HepG2 (cell line): ENCODE results near the gene ZDHHC24. TPM values are rescaled to one million over a fixed set of nuclear protein-coding genes. Genes with fewer than 3 reads are reported as not detected.

Experiments
- EED ChIP-seq: sonication (generic); formaldehyde crosslinking; IDR thresholded peaks from 2 replicates; pipeline ENCODE4 v1.5.0; 2020; ENCODE audit warnings: mild to moderate bottlenecking, missing genetic modification reagents
- KDM5B ChIP-seq: sonication (generic); formaldehyde crosslinking; IDR thresholded peaks from 2 replicates; pipeline ENCODE4 v1.4.0; 2020; ENCODE audit warnings: missing genetic modification reagents, mild to moderate bottlenecking, borderline replicate concordance
- KMT2B ChIP-seq: IDR thresholded peaks from 2 replicates; pipeline ENCODE4 v1.6.1; 2016; ENCODE audit warnings: missing genetic modification reagents, missing compliant biosample characterization
- NFIB ChIP-seq: sonication (generic); formaldehyde crosslinking; IDR thresholded peaks from 2 replicates; pipeline ENCODE4 v1.9.0; 2021; ENCODE audit warnings: missing genetic modification reagents, mild to moderate bottlenecking, borderline replicate concordance
- PPARG ChIP-seq: conservative IDR thresholded peaks from 2 replicates; pipeline ENCODE4 v1.6.1; 2016; ENCODE audit warnings: missing biosample characterization, missing genetic modification reagents
- SNAI1 ChIP-seq: sonication (generic); formaldehyde crosslinking; IDR thresholded peaks from 2 replicates; pipeline ENCODE4 v1.5.0; 2020; ENCODE audit warnings: mild to moderate bottlenecking, missing genetic modification reagents, borderline replicate concordance
- SP5 ChIP-seq: IDR thresholded peaks from 2 replicates; pipeline ENCODE4 v1.6.1; 2016; ENCODE audit warnings: low read depth, borderline replicate concordance
- TBP ChIP-seq: sonication (generic); formaldehyde crosslinking; IDR thresholded peaks from 2 replicates; pipeline ENCODE4 v1.5.0; 2020; ENCODE audit warnings: missing genetic modification reagents
- ZNF230 ChIP-seq: sonication (generic); formaldehyde crosslinking; IDR thresholded peaks from 2 replicates; pipeline ENCODE4 v1.4.0; 2020; ENCODE audit warnings: mild to moderate bottlenecking, missing genetic modification reagents
- ZNF263 ChIP-seq: sonication (generic); formaldehyde crosslinking; IDR thresholded peaks from 2 replicates; pipeline ENCODE4 v1.4.0; 2020; ENCODE audit warnings: missing genetic modification reagents
- ZNF343 ChIP-seq: sonication (generic); formaldehyde crosslinking; IDR thresholded peaks from 2 replicates; pipeline ENCODE4 v1.4.0; 2020; ENCODE audit warnings: mild to moderate bottlenecking, missing genetic modification reagents
- ZNF510 ChIP-seq: sonication (generic); formaldehyde crosslinking; IDR thresholded peaks from 2 replicates; pipeline ENCODE4 v1.4.0; 2020; ENCODE audit warnings: low read depth, mild to moderate bottlenecking, missing genetic modification reagents
- polyA plus RNA-seq, 8 experiments: library from polyadenylated mRNA; depleted of rRNA in 3 of 8; stranded (reverse) in 7 of 8; unstranded in 1 of 8; fragments of >200 nt; fragmentation: Illumina TruSeq in 4 of 8; extraction: Trizol in 4 of 8; gene quantifications; 2 replicates each; pipeline versions ENCODE4 v1.2.1 to v1.2.3, GENCODE V29; 2011 to 2016; ENCODE audit warnings: low read depth in 4 of 8, missing spikeins in 1 of 8, mixed read lengths in 1 of 8; ENCODE audit not compliant: insufficient read depth in 1 of 8
- total RNA-seq, 5 experiments: library from RNA; depleted of rRNA; stranded (reverse); fragments of >200 nt; fragmentation: Illumina TruSeq; extraction: Trizol; gene quantifications; 2 replicates each; pipeline ENCODE4 v1.2.3, GENCODE V29; 2016; ENCODE audit warnings: low read depth in 1 of 5
- TF ChIP-seq, protein P1 (sequence below): sonication (generic); formaldehyde crosslinking; IDR thresholded peaks from 2 replicates; pipeline ENCODE4 v1.8.1; 2023; ENCODE audit warnings: mild to moderate bottlenecking, moderate library complexity, missing genetic modification reagents
- TF ChIP-seq, protein P2 (sequence below): sonication (generic); formaldehyde crosslinking; IDR thresholded peaks from 2 replicates; pipeline ENCODE4 v1.4.0; 2020; ENCODE audit warnings: missing genetic modification reagents, borderline replicate concordance
- TF ChIP-seq, protein P3 (sequence below): sonication (generic); formaldehyde crosslinking; IDR thresholded peaks from 2 replicates; pipeline ENCODE4 v1.5.1; 2020; ENCODE audit warnings: missing genetic modification reagents, mild to moderate bottlenecking, borderline replicate concordance
- TF ChIP-seq, protein P4 (sequence below): sonication (generic); formaldehyde crosslinking; IDR thresholded peaks from 2 replicates; pipeline ENCODE4 v1.5.1; 2020; ENCODE audit warnings: mild to moderate bottlenecking, moderate library complexity, missing genetic modification reagents
- TF ChIP-seq, protein P5 (sequence below): sonication (generic); formaldehyde crosslinking; IDR thresholded peaks from 2 replicates; pipeline ENCODE4 v1.4.0; 2020; ENCODE audit warnings: missing genetic modification reagents, mild to moderate bottlenecking, borderline replicate concordance
- TF ChIP-seq, protein P6 (sequence below): sonication (generic); formaldehyde crosslinking; IDR thresholded peaks from 2 replicates; pipeline ENCODE4 v1.4.0; 2020; ENCODE audit warnings: missing genetic modification reagents, low read depth, mild to moderate bottlenecking, borderline replicate concordance

The ZDHHC24 gene
- total and polyA plus RNA-seq, 2 of the 13 experiments (the other 11 are each of a cell fraction or from before 2014, with no cell fraction given), result 4.3 TPM

DNA sequence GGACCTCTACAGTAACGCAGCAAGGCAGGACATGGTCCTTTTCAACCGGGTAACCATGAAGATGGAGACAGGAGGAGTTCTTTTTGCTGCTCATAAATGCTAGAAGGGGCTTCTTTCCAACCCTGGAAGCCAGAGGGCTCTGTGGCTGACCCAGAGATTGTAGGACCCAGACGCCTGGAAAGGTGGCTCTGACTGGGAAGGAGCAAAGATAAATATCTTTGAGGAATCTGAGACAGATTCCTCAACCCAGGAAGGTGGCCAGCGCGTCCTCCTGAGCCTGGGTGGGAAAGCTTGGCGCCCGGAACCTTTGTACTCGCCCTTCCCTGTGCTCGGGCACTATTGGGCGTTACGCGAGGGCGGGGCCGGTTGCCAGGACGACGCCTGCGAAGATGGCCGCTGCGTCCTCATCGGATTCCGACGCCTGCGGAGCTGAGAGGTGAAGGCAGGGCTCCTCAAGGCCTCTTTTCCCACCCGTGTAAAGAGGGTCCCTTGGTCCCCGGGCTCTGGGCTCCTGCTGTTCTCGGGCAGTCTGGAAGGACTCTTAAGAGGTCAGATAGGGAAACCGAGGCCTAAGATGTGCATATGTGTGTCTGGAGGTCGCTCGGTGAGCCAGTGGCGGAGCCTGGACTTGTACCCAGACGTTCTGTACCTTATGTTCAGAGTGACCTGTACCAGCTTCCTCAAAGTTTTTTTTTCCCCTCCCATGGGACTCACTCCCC, 35.4 kb downstream of the ZDHHC24 start, which contains the start of gene BBS1 (continued):
- no peak for TF ChIP-seq SNAI1 (CRISPR knock-in tag)
- no peak for TF ChIP-seq TBP (CRISPR knock-in tag)
- TF ChIP-seq KMT2B (CRISPR knock-in tag), result peak; percentile 91
- peak; percentile 37; the same call in 1 of the 2 replicates for TF ChIP-seq ZNF263 (CRISPR knock-in tag)
- TF ChIP-seq ZNF343 (CRISPR knock-in tag), result no peak
- TF ChIP-seq, protein P1, sequence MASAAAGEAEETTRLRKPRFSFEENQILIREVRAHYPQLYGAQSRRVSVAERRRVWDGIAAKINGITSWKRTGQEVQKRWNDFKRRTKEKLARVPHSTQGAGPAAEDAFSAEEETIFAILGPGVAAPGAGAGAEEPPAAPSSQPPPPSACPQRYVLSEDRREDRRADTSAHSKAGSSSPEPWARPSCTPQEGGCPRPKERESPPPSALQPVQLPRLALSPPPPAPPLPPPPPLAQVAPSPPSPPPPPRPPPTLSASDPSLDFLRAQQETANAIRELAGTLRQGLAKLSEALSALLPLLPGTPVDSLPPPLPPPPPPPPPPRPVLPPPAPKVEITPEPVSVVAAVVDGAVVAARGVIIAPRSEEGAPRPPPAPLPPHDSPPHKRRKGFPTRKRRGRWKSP, result no peak; the same call in 1 of the 2 replicates
- TF ChIP-seq, protein P2, sequence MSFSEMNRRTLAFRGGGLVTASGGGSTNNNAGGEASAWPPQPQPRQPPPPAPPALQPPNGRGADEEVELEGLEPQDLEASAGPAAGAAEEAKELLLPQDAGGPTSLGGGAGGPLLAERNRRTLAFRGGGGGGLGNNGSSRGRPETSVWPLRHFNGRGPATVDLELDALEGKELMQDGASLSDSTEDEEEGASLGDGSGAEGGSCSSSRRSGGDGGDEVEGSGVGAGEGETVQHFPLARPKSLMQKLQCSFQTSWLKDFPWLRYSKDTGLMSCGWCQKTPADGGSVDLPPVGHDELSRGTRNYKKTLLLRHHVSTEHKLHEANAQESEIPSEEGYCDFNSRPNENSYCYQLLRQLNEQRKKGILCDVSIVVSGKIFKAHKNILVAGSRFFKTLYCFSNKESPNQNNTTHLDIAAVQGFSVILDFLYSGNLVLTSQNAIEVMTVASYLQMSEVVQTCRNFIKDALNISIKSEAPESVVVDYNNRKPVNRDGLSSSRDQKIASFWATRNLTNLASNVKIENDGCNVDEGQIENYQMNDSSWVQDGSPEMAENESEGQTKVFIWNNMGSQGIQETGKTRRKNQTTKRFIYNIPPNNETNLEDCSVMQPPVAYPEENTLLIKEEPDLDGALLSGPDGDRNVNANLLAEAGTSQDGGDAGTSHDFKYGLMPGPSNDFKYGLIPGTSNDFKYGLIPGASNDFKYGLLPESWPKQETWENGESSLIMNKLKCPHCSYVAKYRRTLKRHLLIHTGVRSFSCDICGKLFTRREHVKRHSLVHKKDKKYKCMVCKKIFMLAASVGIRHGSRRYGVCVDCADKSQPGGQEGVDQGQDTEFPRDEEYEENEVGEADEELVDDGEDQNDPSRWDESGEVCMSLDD, result no peak
- no peak; the same call in 1 of the 2 replicates for TF ChIP-seq ZNF230 (CRISPR knock-in tag)
- no peak for TF ChIP-seq NFIB (CRISPR knock-in tag)
- 0 out of 2 replicates have a peak, but pooled peaks have one; percentile 25 for TF ChIP-seq PPARG (CRISPR knock-in tag)
- TF ChIP-seq, protein P3, sequence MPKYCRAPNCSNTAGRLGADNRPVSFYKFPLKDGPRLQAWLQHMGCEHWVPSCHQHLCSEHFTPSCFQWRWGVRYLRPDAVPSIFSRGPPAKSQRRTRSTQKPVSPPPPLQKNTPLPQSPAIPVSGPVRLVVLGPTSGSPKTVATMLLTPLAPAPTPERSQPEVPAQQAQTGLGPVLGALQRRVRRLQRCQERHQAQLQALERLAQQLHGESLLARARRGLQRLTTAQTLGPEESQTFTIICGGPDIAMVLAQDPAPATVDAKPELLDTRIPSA (CRISPR knock-in tag), result no peak
- 0 out of 2 replicates have a peak, but pooled peaks have one; percentile 57 for TF ChIP-seq EED (CRISPR knock-in tag)
- peak; percentile 91 for TF ChIP-seq KDM5B (CRISPR knock-in tag)
- no peak for TF ChIP-seq ZNF510
- TF ChIP-seq, protein P4, sequence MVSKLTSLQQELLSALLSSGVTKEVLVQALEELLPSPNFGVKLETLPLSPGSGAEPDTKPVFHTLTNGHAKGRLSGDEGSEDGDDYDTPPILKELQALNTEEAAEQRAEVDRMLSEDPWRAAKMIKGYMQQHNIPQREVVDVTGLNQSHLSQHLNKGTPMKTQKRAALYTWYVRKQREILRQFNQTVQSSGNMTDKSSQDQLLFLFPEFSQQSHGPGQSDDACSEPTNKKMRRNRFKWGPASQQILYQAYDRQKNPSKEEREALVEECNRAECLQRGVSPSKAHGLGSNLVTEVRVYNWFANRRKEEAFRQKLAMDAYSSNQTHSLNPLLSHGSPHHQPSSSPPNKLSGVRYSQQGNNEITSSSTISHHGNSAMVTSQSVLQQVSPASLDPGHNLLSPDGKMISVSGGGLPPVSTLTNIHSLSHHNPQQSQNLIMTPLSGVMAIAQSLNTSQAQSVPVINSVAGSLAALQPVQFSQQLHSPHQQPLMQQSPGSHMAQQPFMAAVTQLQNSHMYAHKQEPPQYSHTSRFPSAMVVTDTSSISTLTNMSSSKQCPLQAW (CRISPR knock-in tag), result peak; percentile 82
- TF ChIP-seq, protein P5, sequence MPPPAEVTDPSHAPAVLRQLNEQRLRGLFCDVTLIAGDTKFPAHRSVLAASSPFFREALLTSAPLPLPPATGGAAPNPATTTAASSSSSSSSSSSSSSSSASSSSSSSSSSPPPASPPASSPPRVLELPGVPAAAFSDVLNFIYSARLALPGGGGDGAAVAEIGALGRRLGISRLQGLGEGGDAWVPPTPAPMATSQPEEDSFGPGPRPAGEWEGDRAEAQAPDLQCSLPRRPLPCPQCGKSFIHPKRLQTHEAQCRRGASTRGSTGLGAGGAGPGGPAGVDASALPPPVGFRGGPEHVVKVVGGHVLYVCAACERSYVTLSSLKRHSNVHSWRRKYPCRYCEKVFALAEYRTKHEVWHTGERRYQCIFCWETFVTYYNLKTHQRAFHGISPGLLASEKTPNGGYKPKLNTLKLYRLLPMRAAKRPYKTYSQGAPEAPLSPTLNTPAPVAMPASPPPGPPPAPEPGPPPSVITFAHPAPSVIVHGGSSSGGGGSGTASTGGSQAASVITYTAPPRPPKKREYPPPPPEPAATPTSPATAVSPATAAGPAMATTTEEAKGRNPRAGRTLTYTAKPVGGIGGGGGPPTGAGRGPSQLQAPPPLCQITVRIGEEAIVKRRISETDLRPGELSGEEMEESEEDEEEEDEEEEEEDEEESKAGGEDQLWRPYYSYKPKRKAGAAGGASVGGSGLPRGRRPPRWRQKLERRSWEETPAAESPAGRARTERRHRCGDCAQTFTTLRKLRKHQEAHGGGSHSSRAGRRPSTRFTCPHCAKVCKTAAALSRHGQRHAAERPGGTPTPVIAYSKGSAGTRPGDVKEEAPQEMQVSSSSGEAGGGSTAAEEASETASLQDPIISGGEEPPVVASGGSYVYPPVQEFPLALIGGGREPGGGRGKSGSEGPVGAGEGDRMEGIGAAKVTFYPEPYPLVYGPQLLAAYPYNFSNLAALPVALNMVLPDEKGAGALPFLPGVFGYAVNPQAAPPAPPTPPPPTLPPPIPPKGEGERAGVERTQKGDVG (CRISPR knock-in tag), result no peak
- TF ChIP-seq, protein P6, sequence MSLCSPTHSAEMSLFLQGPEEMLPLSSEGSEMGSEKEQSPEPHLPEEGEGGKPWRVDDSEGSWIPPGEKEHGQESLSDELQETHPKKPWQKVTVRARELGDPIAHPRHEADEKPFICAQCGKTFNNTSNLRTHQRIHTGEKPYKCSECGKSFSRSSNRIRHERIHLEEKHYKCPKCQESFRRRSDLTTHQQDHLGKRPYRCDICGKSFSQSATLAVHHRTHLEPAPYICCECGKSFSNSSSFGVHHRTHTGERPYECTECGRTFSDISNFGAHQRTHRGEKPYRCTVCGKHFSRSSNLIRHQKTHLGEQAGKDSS (CRISPR knock-in tag), result peak; percentile 49; the same call in 1 of the 2 replicates
- peak; percentile 92 for TF ChIP-seq SP5
